A673 (cell line): ENCODE results near the gene FLYWCH1. TPM values are rescaled to one million over a fixed set of nuclear protein-coding genes. Genes with fewer than 3 reads are reported as not detected.
"Not testable (repeated sequence)": the region's sequence is repeated elsewhere in the genome, so short reads cannot be mapped to it uniquely, and the experiment has no call there.

Experiments
- BruUV-seq: library from RNA; stranded (reverse); fragments of 400-500 nt; replicated peaks from 2 replicates; lab custom pipeline; 2021; lab: Mats Ljungman, UMichigan
- CTCF ChIA-PET: fragments of 300-600 bp; sonication (Branson Sonifier 250); formaldehyde crosslinking; loops from one replicate; lab custom pipeline; 2022; ENCODE audit warnings: antibody characterized with exemption; lab: Charles Lee
- POLR2A ChIA-PET: fragments of 300-600 bp; sonication (Branson Sonifier 250); formaldehyde crosslinking; loops from one replicate; lab custom pipeline; 2022; ENCODE audit warnings: antibody characterized with exemption; ENCODE audit not compliant: low non-redundant PET; lab: Charles Lee
- DNase-seq: peaks from one replicate; pipeline ENCODE4 v3.0.0-alpha.2; 2015; ENCODE audit warnings: low spot score
- H3K27ac ChIP-seq: fragments of 200-600 bp; sonication (generic); 2 replicates; pipeline ENCODE4 v1.5.1; 2016; ENCODE audit warnings: mixed run types, low read depth, mild to moderate bottlenecking, mixed read lengths, antibody characterized with exemption, low read length; ENCODE audit not compliant: poor library complexity, severe bottlenecking
- H3K27me3 ChIP-seq: fragments of 200-600 bp; sonication (generic); replicated peaks from 2 replicates; pipeline ENCODE4 v1.6.1; 2017; ENCODE audit warnings: mixed run types, low read depth, mild to moderate bottlenecking, mixed read lengths, antibody characterized with exemption, low read length; ENCODE audit not compliant: insufficient read depth, poor library complexity
- H3K36me3 ChIP-seq: fragments of 200-600 bp; sonication (generic); 2 replicates; pipeline ENCODE4 v1.6.1; 2016; ENCODE audit warnings: mixed run types, mild to moderate bottlenecking, mixed read lengths, antibody characterized with exemption, low read length; ENCODE audit not compliant: insufficient read depth, poor library complexity, severe bottlenecking
- H3K4me1 ChIP-seq: fragments of 200-600 bp; sonication (generic); 2 replicates; pipeline ENCODE4 v1.6.1; 2017; ENCODE audit warnings: mixed run types, mild to moderate bottlenecking, mixed read lengths, antibody characterized with exemption, low read length; ENCODE audit not compliant: insufficient read depth, poor library complexity, severe bottlenecking
- H3K4me3 ChIP-seq: fragments of 200-600 bp; sonication (generic); 2 replicates; pipeline ENCODE4 v1.5.1; 2016; ENCODE audit warnings: low read depth, mixed run types, mild to moderate bottlenecking, mixed read lengths, low read length; ENCODE audit not compliant: poor library complexity, severe bottlenecking
- H3K9me3 ChIP-seq: fragments of 200-600 bp; sonication (generic); 2 replicates; pipeline ENCODE4 v1.6.1; 2016; ENCODE audit warnings: mixed run types, low read depth, mild to moderate bottlenecking, mixed read lengths, antibody characterized with exemption, low read length; ENCODE audit not compliant: poor library complexity, severe bottlenecking
- CTCF ChIP-seq: fragments of 300-800, 200-600 bp; sonication (generic); conservative IDR thresholded peaks from 2 replicates; pipeline ENCODE4 v1.5.1; 2017; ENCODE audit warnings: low read depth, mild to moderate bottlenecking, antibody characterized with exemption, low read length, moderate library complexity, mixed read lengths
- EZH2 ChIP-seq: fragments of 200-600 bp; sonication (generic); IDR thresholded peaks from 2 replicates; pipeline ENCODE4 v1.6.1; 2017; ENCODE audit warnings: borderline replicate concordance, low read depth, mild to moderate bottlenecking, mixed read lengths, antibody characterized with exemption, low read length; ENCODE audit not compliant: poor library complexity, severe bottlenecking
- intact Hi-C: fragments of 100-400 bp; cut with micrococcal nuclease; formaldehyde crosslinking; loops from one replicate; pipeline ENCODE4 v1.10.0; 2022; ENCODE audit not compliant: unreplicated experiment
- total RNA-seq: library from RNA; stranded (reverse); gene quantifications from 2 replicates; pipeline ENCODE4 v1.2.3, GENCODE V29; 2021

Gene FLYWCH1
- total RNA-seq, 1 experiment from 2014 or later: 46.8 TPM

- CTCF ChIA-PET: interaction anchor here (1.0 to 1.5 kb wide), 3 partner anchors 21 to 404 kb away, joined by 4 to 7 read pairs (median 5); partner anchors contain the start of gene FLYWCH2
- Histone ChIP-seq H3K27ac (no peak overlapping the region), H3K4me1 (peaks cover 6% of the 10 kb centered on the region), H3K4me3 (no peak overlapping the region), H3K36me3 (no peaks in the 10 kb centered on the region), H3K27me3 (no peaks in the 10 kb centered on the region), H3K9me3 (no peaks in the 10 kb centered on the region)
- intact Hi-C loops: loop anchor here (2.0 kb wide), 1 partner anchor 23 kb away; the partner anchor contains the start of gene FLYWCH2
- POLR2A ChIA-PET: no interaction called here
- no peak for DNase-seq
- no peak for TF ChIP-seq CTCF
- no peak for TF ChIP-seq EZH2
- no TSS peak for BruUV-seq
These were observed 5.7 kb upstream of the FLYWCH1 start for GRCh38 chr16:2905988-2906387.

GRCh38 chr16:2907084-2907753 is 4.5 kb upstream of the FLYWCH1 start:
- H3K36me3 ChIP-seq, H3K9me3 ChIP-seq, POLR2A ChIA-PET, H3K4me3 ChIP-seq, H3K27ac ChIP-seq, BruUV-seq, H3K4me1 ChIP-seq, intact Hi-C loops, H3K27me3 ChIP-seq: not testable (repeated sequence)
- TF ChIP-seq CTCF: peak; percentile 42
- CTCF ChIA-PET: interaction anchor here (0.7 to 1.3 kb wide), 2 partner anchors 68 to 705 kb away, joined by 3 to 10 read pairs; no protein-coding TSS in a partner anchor
- peak; percentile 74 for DNase-seq

GRCh38 chr16:2910441-2910969 is 1.2 kb upstream of the FLYWCH1 start:
- DNase-seq: no peak
- POLR2A ChIA-PET: no interaction called here
- CTCF ChIA-PET: no interaction called here

More at GRCh38 chr16:2910441-2910969, 1.2 kb upstream of the FLYWCH1 start:
- Histone ChIP-seq H3K36me3 (peaks cover 9% of the 10 kb centered on the region), H3K27ac (no peak overlapping the region), H3K4me1 (peaks cover 19% of the 10 kb centered on the region), H3K27me3 (no peaks in the 10 kb centered on the region), H3K4me3 (no peak overlapping the region), H3K9me3 (no peaks in the 10 kb centered on the region)
- TF ChIP-seq EZH2: no peak
- no peak for TF ChIP-seq CTCF
- intact Hi-C loops: no loop called here
- no TSS peak for BruUV-seq
